ENCODE measurements around the gene CTNNA2.

CTNNA2 gene

GRCh38 chr2:80461505-80462197 lies 948.8 kb downstream of the CTNNA2 start:
- H2BK12ac ChIP-seq (ENCODE audit: low read length), result no peak overlapping the region
- peaks cover 0 to 2% (median 0%) of the 10 kb centered on the region in 3 experiments for H3K27me3 ChIP-seq (ENCODE audit: control insufficient read depth in 3 of 3, insufficient read depth in 3 of 3, low read depth in 1 of 3, low read length in 3 of 3)
- no peak overlapping the region for H3K4me3 ChIP-seq (ENCODE audit: low read length in 2 of 2)
- H4K8ac ChIP-seq (ENCODE audit: low read depth, low read length), result no peak overlapping the region
- H4K91ac ChIP-seq (ENCODE audit: low read depth, low read length, poor library complexity), result no peak overlapping the region
- no peaks in the 10 kb centered on the region for H3K36me3 ChIP-seq (replicated peaks in 1 of 2; ENCODE audit: control insufficient read depth in 2 of 2, insufficient read depth in 2 of 2, low read length in 2 of 2)
- no peak overlapping the region for H3K23ac ChIP-seq (ENCODE audit: low read depth, low read length, poor library complexity)
- no peak overlapping the region for H3K4me2 ChIP-seq (ENCODE audit: insufficient read depth, low read length, poor library complexity, severe bottlenecking)
- no peak overlapping the region for H3K9ac ChIP-seq (ENCODE audit: low read depth, low read length, poor library complexity)
- H3K4ac ChIP-seq (ENCODE audit: low read length), result no peak overlapping the region
- peaks cover 0 to 1% of the 10 kb centered on the region in 2 donors for H3K4me1 ChIP-seq (ENCODE audit: control insufficient read depth in 2 of 2, insufficient read depth in 1 of 2, low read depth in 1 of 2, low read length in 2 of 2)
- H3K9me3 ChIP-seq (replicated peaks in 1 of 2; ENCODE audit: control insufficient read depth in 2 of 2, insufficient read depth in 1 of 2, low read depth in 1 of 2, low read length in 2 of 2), result no peaks in the 10 kb centered on the region
- H3K18ac ChIP-seq (ENCODE audit: low read length), result no peak overlapping the region
- no peak for DNase-seq (ENCODE audit: low spot score)
- no peak overlapping the region for H2AK5ac ChIP-seq (ENCODE audit: low read depth, low read length)
- no peak overlapping the region for H2AFZ ChIP-seq (ENCODE audit: low read length)
- H2BK5ac ChIP-seq (ENCODE audit: low read length), result no peak overlapping the region
- no CpG with 5 or more reads among the region's 3 CpGs for WGBS, 2 donors (ENCODE audit: extremely low coverage in 2 of 2, insufficient read length in 2 of 2, insufficient replicate concordance in 1 of 2)
- no peak overlapping the region for H2BK15ac ChIP-seq (ENCODE audit: low read length)
- H3K14ac ChIP-seq (ENCODE audit: low read length), result no peak overlapping the region
- no peak overlapping the region for H2BK120ac ChIP-seq (ENCODE audit: low read depth, low read length)
- no peak overlapping the region for H3K27ac ChIP-seq (replicated peaks; ENCODE audit: low read length)
- H3K79me1 ChIP-seq (ENCODE audit: low read depth, low read length), result no peaks in the 10 kb centered on the region

DNA sequence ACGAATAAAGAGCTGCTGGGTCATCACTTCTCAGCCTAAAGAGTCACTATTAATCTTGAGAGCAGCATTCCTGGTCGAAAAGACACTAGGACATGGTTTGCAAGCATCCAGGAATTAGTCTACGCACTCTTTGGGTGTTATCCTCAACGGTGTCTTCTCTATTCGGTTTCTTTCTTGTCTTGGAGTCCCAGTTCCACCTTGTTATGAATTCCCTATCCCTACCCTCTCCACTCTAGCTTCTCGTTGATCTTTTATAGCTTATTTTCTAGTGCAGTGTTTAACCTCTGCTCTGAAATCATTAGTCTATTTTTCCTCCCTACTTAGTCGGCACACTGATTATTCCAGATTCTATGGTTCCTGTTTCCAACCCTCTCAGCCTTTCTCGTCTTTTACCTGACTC lies 949.8 kb downstream of the CTNNA2 start:
- no peak overlapping the region for H3K18ac ChIP-seq (ENCODE audit: low read length)
- no peak overlapping the region for H3K9ac ChIP-seq (ENCODE audit: low read depth, low read length, poor library complexity)
- H4K8ac ChIP-seq (ENCODE audit: low read depth, low read length), result no peak overlapping the region
- H3K4ac ChIP-seq (ENCODE audit: low read length), result no peak overlapping the region
- no peaks in the 10 kb centered on the region for H3K9me3 ChIP-seq (replicated peaks in 1 of 2; ENCODE audit: control insufficient read depth in 2 of 2, insufficient read depth in 1 of 2, low read depth in 1 of 2, low read length in 2 of 2)
- no peak overlapping the region for H2AFZ ChIP-seq (ENCODE audit: low read length)
- no peak overlapping the region for H3K27ac ChIP-seq (replicated peaks; ENCODE audit: low read length)
- peaks cover 0 to 2% (median 0%) of the 10 kb centered on the region in 3 experiments for H3K27me3 ChIP-seq (ENCODE audit: control insufficient read depth in 3 of 3, insufficient read depth in 3 of 3, low read depth in 1 of 3, low read length in 3 of 3)
- no peak overlapping the region for H2BK12ac ChIP-seq (ENCODE audit: low read length)
- H3K14ac ChIP-seq (ENCODE audit: low read length), result no peak overlapping the region
- no peak overlapping the region for H2BK5ac ChIP-seq (ENCODE audit: low read length)
- H3K4me2 ChIP-seq (ENCODE audit: insufficient read depth, low read length, poor library complexity, severe bottlenecking), result no peak overlapping the region
- no peak overlapping the region for H4K91ac ChIP-seq (ENCODE audit: low read depth, low read length, poor library complexity)
- WGBS, 2 donors (ENCODE audit: extremely low coverage in 2 of 2, insufficient read length in 2 of 2, insufficient replicate concordance in 1 of 2), result no CpG with 5 or more reads among the region's 8 CpGs
- no peak overlapping the region for H2BK120ac ChIP-seq (ENCODE audit: low read depth, low read length)
- H3K36me3 ChIP-seq (replicated peaks in 1 of 2; ENCODE audit: control insufficient read depth in 2 of 2, insufficient read depth in 2 of 2, low read length in 2 of 2), result no peaks in the 10 kb centered on the region
- no peak overlapping the region for H2BK15ac ChIP-seq (ENCODE audit: low read length)
- no peak for DNase-seq (ENCODE audit: low spot score)
- H3K4me1 ChIP-seq (ENCODE audit: control insufficient read depth in 2 of 2, insufficient read depth in 1 of 2, low read depth in 1 of 2, low read length in 2 of 2), result peaks cover 0 to 1% of the 10 kb centered on the region in 2 donors
- no peaks in the 10 kb centered on the region for H3K79me1 ChIP-seq (ENCODE audit: low read depth, low read length)
- H3K23ac ChIP-seq (ENCODE audit: low read depth, low read length, poor library complexity), result no peak overlapping the region
- no peak overlapping the region for H3K4me3 ChIP-seq (ENCODE audit: low read length in 2 of 2)
- H2AK5ac ChIP-seq (ENCODE audit: low read depth, low read length), result no peak overlapping the region

GRCh38 chr2:80464275-80464674 lies 951.4 kb downstream of the CTNNA2 start:
- no peaks in the 10 kb centered on the region for H3K36me3 ChIP-seq (replicated peaks in 1 of 2; ENCODE audit: control insufficient read depth in 2 of 2, insufficient read depth in 2 of 2, low read length in 2 of 2)
- H2AFZ ChIP-seq (ENCODE audit: low read length), result no peak overlapping the region
- DNase-seq (ENCODE audit: low spot score), result no peak
- no peaks in the 10 kb centered on the region for H3K9me3 ChIP-seq (replicated peaks in 1 of 2; ENCODE audit: control insufficient read depth in 2 of 2, insufficient read depth in 1 of 2, low read depth in 1 of 2, low read length in 2 of 2)
- no peak overlapping the region for H4K91ac ChIP-seq (ENCODE audit: low read depth, low read length, poor library complexity)
- H3K23ac ChIP-seq (ENCODE audit: low read depth, low read length, poor library complexity), result no peak overlapping the region
- no peak overlapping the region for H3K4me2 ChIP-seq (ENCODE audit: insufficient read depth, low read length, poor library complexity, severe bottlenecking)
- no peak overlapping the region for H3K14ac ChIP-seq (ENCODE audit: low read length)
- no peak overlapping the region for H2BK5ac ChIP-seq (ENCODE audit: low read length)
- no peak overlapping the region for H3K9ac ChIP-seq (ENCODE audit: low read depth, low read length, poor library complexity)
- no peak overlapping the region for H3K18ac ChIP-seq (ENCODE audit: low read length)
- no peak overlapping the region for H2AK5ac ChIP-seq (ENCODE audit: low read depth, low read length)
- no peak overlapping the region for H4K8ac ChIP-seq (ENCODE audit: low read depth, low read length)
- H3K4me1 ChIP-seq (ENCODE audit: control insufficient read depth in 2 of 2, insufficient read depth in 1 of 2, low read depth in 1 of 2, low read length in 2 of 2), result peaks cover 0 to 1% of the 10 kb centered on the region in 2 donors
- no peak overlapping the region for H2BK15ac ChIP-seq (ENCODE audit: low read length)
- WGBS, 2 donors (ENCODE audit: extremely low coverage in 2 of 2, insufficient read length in 2 of 2, insufficient replicate concordance in 1 of 2), result no CpG with 5 or more reads among the region's 1 CpG
- H3K4ac ChIP-seq (ENCODE audit: low read length), result no peak overlapping the region
- H2BK120ac ChIP-seq (ENCODE audit: low read depth, low read length), result no peak overlapping the region
- no peaks in the 10 kb centered on the region for H3K27me3 ChIP-seq (ENCODE audit: control insufficient read depth in 3 of 3, insufficient read depth in 3 of 3, low read depth in 1 of 3, low read length in 3 of 3)
- H2BK12ac ChIP-seq (ENCODE audit: low read length), result no peak overlapping the region
- H3K27ac ChIP-seq (replicated peaks; ENCODE audit: low read length), result no peak overlapping the region
- H3K79me1 ChIP-seq (ENCODE audit: low read depth, low read length), result no peaks in the 10 kb centered on the region
- no peak overlapping the region for H3K4me3 ChIP-seq (ENCODE audit: low read length in 2 of 2)

GRCh38 chr2:80467262-80467811 lies 954.5 kb downstream of the CTNNA2 start:
- Histone ChIP-seq H3K27me3 (ENCODE audit: control insufficient read depth in 3 of 3, insufficient read depth in 3 of 3, low read depth in 1 of 3, low read length in 3 of 3) (no peaks in the 10 kb centered on the region), H3K9ac (ENCODE audit: low read depth, low read length, poor library complexity) (no peak overlapping the region), H4K91ac (ENCODE audit: low read depth, low read length, poor library complexity) (no peak overlapping the region), H3K4ac (ENCODE audit: low read length) (no peak overlapping the region), H3K4me3 (ENCODE audit: low read length in 2 of 2) (no peak overlapping the region), H3K9me3 (replicated peaks in 1 of 2; ENCODE audit: control insufficient read depth in 2 of 2, insufficient read depth in 1 of 2, low read depth in 1 of 2, low read length in 2 of 2) (no peaks in the 10 kb centered on the region), H3K14ac (ENCODE audit: low read length) (no peak overlapping the region), H2BK12ac (ENCODE audit: low read length) (no peak overlapping the region), H3K4me1 (ENCODE audit: control insufficient read depth in 2 of 2, insufficient read depth in 1 of 2, low read depth in 1 of 2, low read length in 2 of 2) (no peaks in the 10 kb centered on the region), H3K27ac (replicated peaks; ENCODE audit: low read length) (no peak overlapping the region), H3K18ac (ENCODE audit: low read length) (no peak overlapping the region), H3K4me2 (ENCODE audit: insufficient read depth, low read length, poor library complexity, severe bottlenecking) (no peak overlapping the region), H2BK5ac (ENCODE audit: low read length) (no peak overlapping the region), H2AFZ (ENCODE audit: low read length) (no peak overlapping the region), H2AK5ac (ENCODE audit: low read depth, low read length) (no peak overlapping the region), H4K8ac (ENCODE audit: low read depth, low read length) (no peak overlapping the region), H2BK15ac (ENCODE audit: low read length) (no peak overlapping the region), H2BK120ac (ENCODE audit: low read depth, low read length) (no peak overlapping the region), H3K79me1 (ENCODE audit: low read depth, low read length) (no peaks in the 10 kb centered on the region), H3K36me3 (replicated peaks in 1 of 2; ENCODE audit: control insufficient read depth in 2 of 2, insufficient read depth in 2 of 2, low read length in 2 of 2) (no peaks in the 10 kb centered on the region), H3K23ac (ENCODE audit: low read depth, low read length, poor library complexity) (no peak overlapping the region)
- DNase-seq (ENCODE audit: low spot score), result no peak
- no CpG with 5 or more reads among the region's 3 CpGs for WGBS, 2 donors (ENCODE audit: extremely low coverage in 2 of 2, insufficient read length in 2 of 2, insufficient replicate concordance in 1 of 2)
